ENCODE results near the gene MRPS9. TPM values are rescaled to one million over a fixed set of nuclear protein-coding genes. Genes with fewer than 3 reads are reported as not detected.

The MRPS9 gene
- total and polyA plus RNA-seq, 9 of the 15 experiments (the other 6 are each of a cell fraction or from before 2014, with no cell fraction given), result 46.2 to 143 (median 65.6) TPM

- TF ChIP-seq MNT (conservative IDR thresholded peaks at IDR 0.05) (peak; percentile 41 to 53), FOS (IDR thresholded peaks at IDR 0.05; ENCODE audit: extremely low read depth, insufficient read length) (no peak), RBFOX2 (IDR thresholded peaks at IDR 0.05; ENCODE audit: low read depth, low read length) (peak; percentile 96), ZNF57 (CRISPR knock-in tag; IDR thresholded peaks at IDR 0.05) (no peak), MBD2 (IDR thresholded peaks at IDR 0.05; ENCODE audit: borderline replicate concordance, low read depth) (peak; percentile 44; the same call in 1 of the 2 replicates), ZNF408 (CRISPR knock-in tag; IDR thresholded peaks at IDR 0.05; ENCODE audit: low read depth) (no peak), ZNF318 (IDR thresholded peaks at IDR 0.05; ENCODE audit: borderline replicate concordance in 1 of 2, low read depth in 1 of 2) (no peak), BDP1 (IDR thresholded peaks at IDR 0.05; ENCODE audit: insufficient read depth, insufficient read length) (no peak), PCBP1 (IDR thresholded peaks at IDR 0.05; ENCODE audit: low read depth, low read length, poor library complexity, severe bottlenecking) (no peak), ZNF75A (CRISPR knock-in tag; IDR thresholded peaks at IDR 0.05) (no peak), SRSF3 (IDR thresholded peaks at IDR 0.05; ENCODE audit: insufficient read depth, low read length) (no peak), SP2 (IDR thresholded peaks at IDR 0.05; ENCODE audit: extremely low read depth, low read depth, low read length, poor library complexity, severe bottlenecking) (no peak)
Observed at GRCh38 chr2:105037572-105038382, at the start of gene MRPS9 (continued).

All from K562 (cell line).